NCI-H2171 treated with DMSO at 0.1 percent for 48 hours (cell line): ENCODE data around the gene LDLRAD3.
"Not testable (repeated sequence)": the region's sequence is repeated elsewhere in the genome, so short reads cannot be mapped to it uniquely, and the experiment has no call there.

ENCODE experiments used
- DNase-seq: peaks from one replicate; lab custom pipeline; 2025; lab: John Stamatoyannopoulos, UW

LDLRAD3 gene

GRCh38 chr11:35943713-35944502, at the start of gene LDLRAD3:
LDLRAD3 (plus strand) TSS chr11:35944062; CDS start chr11:35944099, 37 bp downstream.
- DNase-seq: peak; percentile 90

- DNase-seq: no peak
These were observed 46.8 kb upstream of the LDLRAD3 start for GRCh38 chr11:35897019-35897418.

GRCh38 chr11:35902961-35903360, 40.9 kb upstream of the LDLRAD3 start:
- DNase-seq: no peak

- DNase-seq: no peak
These were observed 38.1 kb upstream of the LDLRAD3 start for GRCh38 chr11:35905646-35906276.

GRCh38 chr11:35906277-35906661, 37.6 kb upstream of the LDLRAD3 start:
- DNase-seq: no peak

GRCh38 chr11:35906681-35907080, 37.2 kb upstream of the LDLRAD3 start:
- no peak for DNase-seq

- DNase-seq: no peak
These were observed 36.0 kb upstream of the LDLRAD3 start for GRCh38 chr11:35907648-35908431.

GRCh38 chr11:35908432-35908771, 35.5 kb upstream of the LDLRAD3 start:
- not testable (repeated sequence) for DNase-seq

GRCh38 chr11:35909511-35910265, 34.2 kb upstream of the LDLRAD3 start:
- no peak for DNase-seq

GRCh38 chr11:35911013-35911412, 32.8 kb upstream of the LDLRAD3 start:
- no peak for DNase-seq

GRCh38 chr11:35911616-35912165, 32.2 kb upstream of the LDLRAD3 start:
- DNase-seq: no peak

- not testable (repeated sequence) for DNase-seq
These were observed 31.4 kb upstream of the LDLRAD3 start for GRCh38 chr11:35912436-35912835.

GRCh38 chr11:35912883-35913624, 30.8 kb upstream of the LDLRAD3 start:
- DNase-seq: peak; percentile 84

- DNase-seq: no peak
These were observed 29.0 kb upstream of the LDLRAD3 start for GRCh38 chr11:35914816-35915215.

GRCh38 chr11:35916270-35916669, 27.6 kb upstream of the LDLRAD3 start:
- no peak for DNase-seq

GRCh38 chr11:35917676-35918075, 26.2 kb upstream of the LDLRAD3 start:
- no peak for DNase-seq

GRCh38 chr11:35918716-35919115, 25.1 kb upstream of the LDLRAD3 start:
- DNase-seq: no peak

GRCh38 chr11:35919244-35919643, 24.6 kb upstream of the LDLRAD3 start:
- peak; percentile 78 for DNase-seq

- DNase-seq: no peak
These were observed 20.4 kb upstream of the LDLRAD3 start for GRCh38 chr11:35923452-35923851.

- no peak for DNase-seq
These were observed 19.1 kb upstream of the LDLRAD3 start for GRCh38 chr11:35924811-35925210.

- DNase-seq: no peak
These were observed 16.8 kb upstream of the LDLRAD3 start for GRCh38 chr11:35927104-35927503.
